Dedifferentiated amniotic fluid mesenchymal stem cell (primary cell): ENCODE measurements around the gene ACOXL.

Source experiments
- DNase-seq: peaks from one replicate; pipeline ENCODE4 v3.0.0-alpha.2; 2016; ENCODE audit errors: extremely low spot score

The ACOXL gene

DNA sequence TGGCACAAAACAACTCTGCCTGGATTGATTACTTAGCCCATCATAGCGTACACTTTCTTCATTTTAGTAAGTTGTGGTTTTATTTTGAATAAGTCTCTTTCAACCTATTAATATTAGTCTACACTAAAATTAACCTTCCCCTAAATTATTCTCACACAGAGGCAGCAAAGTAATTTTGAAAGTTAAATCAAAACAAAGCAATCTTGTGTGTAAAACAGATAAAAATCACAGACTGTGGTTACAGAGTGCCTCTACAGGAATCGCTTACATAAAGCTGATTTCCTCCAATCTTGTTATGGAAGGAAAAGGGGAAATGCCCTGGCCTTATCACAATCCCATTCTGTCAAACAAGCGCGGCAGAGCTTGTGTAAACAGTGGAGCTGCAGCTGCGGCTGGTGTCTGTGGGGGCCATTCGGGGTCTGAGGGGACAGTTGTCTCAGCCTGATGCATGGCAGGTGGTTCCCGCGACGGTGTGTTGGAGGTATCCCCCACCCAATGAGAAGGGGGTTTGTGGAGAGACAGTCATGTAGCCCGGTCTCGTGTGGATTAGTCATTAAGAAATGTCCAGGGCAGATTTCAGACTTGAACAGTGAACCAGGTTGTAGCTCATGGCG is 430.5 kb downstream of the ACOXL start:
- no peak for DNase-seq

DNA sequence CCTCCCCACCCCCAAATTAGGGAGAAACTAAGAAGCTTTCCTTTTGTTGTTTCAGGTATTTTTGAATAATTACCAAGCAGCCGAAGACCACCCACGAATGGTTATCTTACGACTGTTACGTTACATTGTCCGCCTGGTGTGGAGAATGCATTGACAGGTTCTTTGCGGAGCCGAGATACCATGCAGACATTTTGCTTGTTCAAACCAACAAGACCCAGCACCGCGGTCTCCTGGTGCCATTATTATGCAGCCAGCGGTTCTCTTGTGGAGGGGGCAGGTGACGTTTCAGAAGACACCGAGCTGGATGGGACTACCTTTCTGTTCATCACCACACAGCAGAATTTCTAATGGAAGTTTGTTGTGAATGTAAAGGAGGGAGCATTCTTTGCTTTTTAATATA is 431.7 kb downstream of the ACOXL start:
- no peak for DNase-seq

DNA sequence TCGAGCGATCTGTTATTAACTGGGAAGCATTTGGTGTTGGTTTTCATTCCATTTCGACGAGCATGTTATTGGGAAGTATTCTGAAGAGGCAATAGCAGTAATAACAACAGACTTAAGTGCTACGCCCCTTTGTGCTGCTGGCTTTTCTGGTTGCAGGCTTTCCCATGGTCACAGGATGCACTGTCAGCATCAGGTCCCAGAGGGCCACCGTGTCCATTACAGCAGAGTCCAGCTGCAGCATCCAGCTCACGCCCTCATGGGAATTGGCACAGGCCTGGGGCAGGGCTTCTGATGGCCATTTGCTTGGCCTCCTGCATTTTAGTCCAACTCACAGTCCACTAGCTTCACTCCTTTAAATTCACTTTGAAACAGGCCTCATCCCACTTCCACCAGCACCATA is 432.7 kb downstream of the ACOXL start:
- no peak for DNase-seq

DNA sequence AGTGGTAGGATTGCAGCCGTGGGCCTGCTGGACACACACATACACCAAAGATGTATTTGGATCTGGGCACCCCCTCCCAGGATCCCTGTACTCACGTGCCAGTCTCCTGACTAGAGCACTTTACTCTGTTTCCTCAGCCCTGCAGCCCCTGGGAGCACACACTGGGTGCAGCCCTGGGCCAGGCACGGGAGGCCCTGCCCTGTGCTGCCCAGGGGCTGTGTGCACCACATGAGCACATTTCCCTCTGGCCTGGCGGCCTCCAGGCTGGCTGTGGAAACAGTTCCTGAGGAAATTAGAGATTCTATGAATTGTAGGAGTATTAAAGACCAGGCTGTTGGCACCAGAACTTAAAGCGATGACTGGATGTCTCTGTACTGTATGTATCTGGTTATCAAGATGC is 433.7 kb downstream of the ACOXL start:
- DNase-seq: no peak

DNA sequence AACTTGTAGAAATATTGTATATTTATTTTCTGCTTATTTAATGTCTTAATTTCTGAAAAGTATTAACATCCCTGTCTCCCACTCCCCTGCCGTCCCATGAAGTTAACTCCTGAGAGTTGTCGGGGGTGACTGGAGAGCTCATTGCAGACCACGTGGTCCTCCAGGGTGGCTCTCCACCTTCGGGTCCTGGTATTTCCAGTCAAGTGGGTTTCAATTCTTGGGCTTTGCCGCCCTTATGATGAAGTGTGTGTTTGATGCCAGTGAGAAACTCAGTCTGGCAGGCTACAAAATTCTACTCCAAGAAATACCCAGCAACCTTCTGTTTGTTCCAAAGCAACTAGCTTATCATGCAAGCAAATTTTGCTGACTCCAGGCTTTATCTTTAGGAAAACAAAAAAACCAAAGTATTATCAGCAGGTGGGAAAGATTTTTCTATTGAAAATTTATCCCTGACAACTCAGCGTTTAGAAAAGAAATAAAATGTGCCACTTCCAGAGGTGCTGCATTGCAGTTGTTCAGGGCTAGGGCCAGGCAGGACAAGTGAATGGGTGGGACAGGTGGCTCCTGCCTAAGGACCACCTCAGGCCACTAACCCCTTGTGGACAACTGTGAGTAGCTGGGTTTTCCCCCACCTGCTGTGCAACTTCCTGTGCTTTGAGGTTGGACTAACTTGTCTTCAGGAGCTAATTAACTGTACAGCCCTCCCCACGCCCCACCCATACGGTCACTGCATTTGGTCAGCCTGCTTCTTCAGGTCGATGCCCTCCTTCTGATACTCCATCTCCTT is 434.9 kb downstream of the ACOXL start:
- DNase-seq: no peak

DNA sequence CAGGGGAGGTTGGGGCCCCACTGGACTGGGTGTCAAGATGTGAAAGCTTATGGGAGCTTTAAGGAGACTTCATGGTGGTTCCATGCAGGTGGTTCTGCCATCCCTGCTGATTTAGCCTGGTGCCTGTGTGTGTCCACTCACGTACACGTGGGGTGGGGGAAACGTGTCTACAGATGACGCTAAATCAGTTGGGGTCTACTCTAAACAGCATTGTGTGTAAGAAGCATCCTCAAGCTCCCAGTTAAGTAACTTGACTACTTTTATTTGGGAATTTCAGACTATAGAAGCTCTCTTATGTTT is 435.4 kb downstream of the ACOXL start:
- DNase-seq: no peak
